GM21825 (cell line): Measurements from ENCODE around the gene ZNF862.

Source experiments
- ATAC-seq: cut with Tn5 transposase; IDR thresholded peaks from one replicate; pipeline ENCODE4 v1.9.1; 2021; ENCODE audit warnings: mild to moderate bottlenecking, moderate library complexity; ENCODE audit not compliant: unreplicated experiment

ZNF862 gene

DNA sequence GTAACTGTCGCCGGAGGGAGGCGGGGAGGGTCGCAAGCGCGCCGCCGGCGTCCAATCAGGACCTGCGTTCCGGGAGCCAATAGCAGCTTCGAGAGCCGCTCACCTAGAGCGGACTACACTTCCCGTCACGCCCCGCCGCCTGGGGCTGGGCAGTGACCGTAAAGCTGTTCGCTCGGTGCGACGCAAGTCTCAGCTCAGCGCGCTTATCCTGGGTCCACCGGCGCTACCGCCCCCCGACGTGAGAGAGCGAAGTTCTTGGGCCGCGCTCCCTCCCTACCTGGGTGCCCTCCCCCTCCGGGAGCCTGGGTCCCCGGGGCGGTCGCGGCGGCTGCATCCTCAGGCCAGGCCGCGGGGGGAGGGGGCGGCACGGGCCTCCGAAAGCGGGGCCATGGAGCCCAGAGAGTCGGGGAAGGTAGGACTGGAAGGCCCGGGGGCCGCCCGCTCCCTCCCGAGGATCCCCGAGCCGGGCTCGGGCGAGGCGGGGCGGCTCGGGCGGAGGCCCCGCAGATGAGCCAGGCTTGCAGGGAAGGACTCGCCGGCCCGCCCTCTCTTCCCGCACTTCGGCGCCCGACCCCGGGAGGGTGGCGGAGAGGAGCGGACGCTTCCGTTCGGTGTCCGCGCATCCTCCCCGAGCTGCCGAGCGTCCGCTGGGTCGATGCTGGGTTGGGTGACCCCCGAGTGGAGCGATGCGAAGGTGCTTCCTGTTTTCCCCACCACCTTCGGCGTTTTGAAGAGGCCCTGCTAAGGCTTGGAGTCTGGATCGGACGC is at the start of gene ZNF862:
Gene ZNF862, plus strand, starts transcription at position 152 of the 768 bp plus-strand sequence. Its CDS starts 237 bp downstream, at position 389.
- ATAC-seq, result peak; percentile 99

DNA sequence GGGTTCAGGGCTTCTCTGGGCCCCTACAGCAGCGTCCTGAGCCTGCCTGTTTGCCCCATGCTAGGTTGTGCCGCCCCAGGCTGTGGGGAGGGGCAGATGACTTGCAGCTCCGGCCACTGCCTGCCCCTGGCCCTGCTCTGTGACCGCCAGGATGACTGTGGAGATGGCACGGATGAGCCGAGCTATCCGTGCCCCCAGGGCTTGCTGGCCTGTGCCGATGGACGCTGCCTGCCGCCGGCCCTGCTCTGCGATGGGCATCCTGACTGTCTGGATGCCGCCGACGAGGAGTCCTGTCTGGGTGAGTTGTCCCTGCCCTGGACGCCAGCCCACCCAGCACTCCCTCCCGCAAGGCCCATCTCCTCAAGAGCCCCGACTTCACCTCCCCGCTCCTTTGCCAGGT is 49.1 kb upstream of the ZNF862 start:
- ATAC-seq, result no peak

DNA sequence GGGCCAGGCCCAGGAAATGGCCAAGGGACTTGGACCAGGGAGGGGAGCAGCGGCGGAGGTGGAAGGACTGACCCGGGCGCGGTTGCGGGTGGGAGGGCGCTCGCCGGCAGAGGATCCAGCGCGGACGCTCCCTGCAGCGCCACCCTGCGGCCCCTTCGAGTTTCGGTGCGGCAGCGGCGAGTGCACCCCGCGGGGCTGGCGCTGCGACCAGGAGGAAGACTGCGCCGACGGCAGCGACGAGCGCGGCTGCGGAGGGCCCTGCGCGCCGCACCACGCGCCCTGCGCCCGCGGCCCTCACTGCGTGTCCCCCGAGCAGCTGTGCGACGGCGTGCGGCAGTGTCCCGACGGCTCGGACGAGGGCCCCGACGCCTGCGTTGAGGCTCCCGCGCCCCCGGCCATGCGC is 48.0 kb upstream of the ZNF862 start:
- ATAC-seq, result no peak

DNA sequence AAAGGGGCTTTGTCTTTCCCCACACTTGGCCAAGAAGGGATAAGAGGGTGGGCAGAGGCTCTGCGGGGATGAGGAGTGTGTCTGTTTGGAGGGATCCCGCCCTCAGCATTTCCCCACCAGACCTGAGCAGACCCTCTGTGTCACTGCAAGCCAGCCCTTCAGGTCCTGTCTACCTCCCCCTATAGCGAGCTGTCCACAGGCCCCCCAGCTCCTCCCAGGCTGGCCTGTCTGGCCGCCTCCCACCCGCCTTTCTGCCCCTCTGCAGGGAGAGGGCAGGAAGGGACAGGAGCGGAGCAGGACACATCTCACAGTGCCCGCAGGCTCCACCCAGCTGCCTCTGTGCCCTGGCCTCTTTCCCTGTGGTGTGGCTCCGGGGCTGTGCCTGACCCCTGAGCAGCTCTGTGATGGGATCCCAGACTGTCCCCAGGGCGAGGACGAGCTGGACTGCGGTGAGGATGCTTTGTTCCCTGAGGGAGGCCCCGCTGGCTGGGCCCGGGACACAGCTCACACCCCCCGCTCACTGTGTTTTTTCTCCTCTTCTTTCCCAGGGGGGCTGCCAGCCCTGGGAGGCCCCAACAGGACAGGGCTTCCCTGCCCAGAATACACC is 47.3 kb upstream of the ZNF862 start:
- ATAC-seq, result no peak

DNA sequence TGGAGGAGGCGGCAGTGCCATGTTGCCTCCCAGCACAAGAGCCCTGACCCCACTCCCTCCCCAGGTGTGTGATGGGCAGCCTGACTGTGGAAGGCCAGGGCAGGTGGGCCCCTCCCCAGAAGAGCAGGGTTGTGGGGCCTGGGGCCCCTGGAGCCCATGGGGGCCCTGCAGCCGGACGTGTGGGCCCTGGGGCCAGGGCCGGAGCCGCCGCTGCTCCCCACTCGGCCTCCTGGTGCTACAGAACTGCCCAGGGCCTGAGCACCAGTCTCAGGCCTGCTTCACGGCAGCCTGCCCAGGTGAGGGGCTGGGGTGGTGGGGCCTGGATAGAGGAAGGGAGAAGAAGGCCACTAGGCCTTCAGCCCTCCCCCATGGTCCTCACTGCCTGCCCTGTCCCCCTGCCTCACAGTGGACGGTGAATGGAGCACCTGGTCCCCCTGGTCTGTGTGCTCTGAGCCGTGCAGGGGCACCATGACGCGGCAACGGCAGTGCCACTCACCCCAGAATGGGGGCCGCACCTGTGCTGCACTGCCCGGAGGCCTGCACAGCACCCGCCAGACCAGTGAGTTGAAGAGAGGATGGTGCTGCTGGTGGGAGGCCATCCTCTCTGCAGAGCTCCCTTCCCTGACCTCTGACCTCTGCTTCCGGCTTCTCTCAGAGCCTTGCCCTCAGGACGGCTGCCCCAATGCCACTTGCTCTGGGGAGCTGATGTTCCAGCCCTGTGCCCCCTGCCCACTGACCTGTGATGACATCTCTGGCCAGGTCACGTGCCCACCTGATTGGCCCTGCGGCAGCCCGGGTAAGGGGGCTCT is 46.6 kb upstream of the ZNF862 start:
- no peak for ATAC-seq

DNA sequence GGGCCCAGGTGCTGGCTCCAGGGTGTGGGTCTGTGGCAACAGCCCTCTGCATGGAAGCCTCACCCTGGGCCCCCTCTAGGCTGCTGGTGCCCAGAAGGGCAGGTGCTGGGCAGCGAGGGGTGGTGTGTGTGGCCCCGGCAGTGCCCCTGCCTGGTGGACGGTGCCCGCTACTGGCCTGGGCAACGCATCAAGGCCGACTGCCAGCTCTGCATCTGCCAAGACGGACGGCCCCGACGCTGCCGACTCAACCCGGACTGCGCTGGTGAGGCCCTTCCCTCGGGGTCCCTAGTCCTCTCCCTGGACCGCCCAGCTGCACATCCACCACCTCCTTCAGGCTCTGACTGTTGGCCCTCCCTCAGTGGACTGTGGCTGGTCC is 46.0 kb upstream of the ZNF862 start:
- ATAC-seq, result no peak

DNA sequence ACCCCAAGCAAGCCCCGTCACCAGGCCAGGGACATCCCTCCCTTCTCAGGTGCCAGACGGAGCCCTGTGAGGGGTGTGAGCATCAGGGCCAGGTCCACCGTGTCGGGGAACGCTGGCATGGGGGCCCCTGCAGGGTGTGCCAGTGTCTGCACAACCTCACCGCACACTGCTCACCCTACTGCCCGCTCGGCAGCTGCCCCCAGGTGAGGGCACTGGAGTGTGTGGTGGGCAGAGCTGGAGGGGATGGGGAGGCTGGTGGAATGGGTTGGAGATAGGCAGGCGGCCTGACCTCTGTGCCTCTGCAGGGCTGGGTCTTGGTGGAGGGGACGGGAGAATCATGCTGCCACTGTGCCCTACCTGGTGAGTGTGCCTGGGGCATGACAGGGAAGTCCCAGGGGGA is 44.9 kb upstream of the ZNF862 start:
- ATAC-seq, result no peak

DNA sequence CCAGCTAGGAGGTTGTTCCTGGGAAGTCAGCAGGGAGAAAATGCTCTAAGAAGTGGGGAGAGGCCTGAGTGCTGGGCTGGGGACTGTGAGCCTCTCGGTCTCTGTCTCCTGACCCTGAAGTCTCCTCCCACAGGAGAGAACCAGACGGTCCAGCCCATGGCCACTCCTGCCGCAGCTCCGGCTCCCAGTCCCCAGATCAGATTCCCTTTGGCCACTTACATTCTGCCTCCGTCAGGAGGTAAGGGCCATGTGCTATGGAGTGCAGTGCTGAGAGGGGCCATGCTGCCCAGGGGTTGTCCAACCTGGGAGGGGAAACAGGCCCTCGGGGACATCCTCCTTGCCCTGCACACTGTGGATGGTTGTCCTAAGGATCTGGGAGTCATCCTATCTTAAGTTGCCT is 43.5 kb upstream of the ZNF862 start:
- ATAC-seq, result no peak

DNA sequence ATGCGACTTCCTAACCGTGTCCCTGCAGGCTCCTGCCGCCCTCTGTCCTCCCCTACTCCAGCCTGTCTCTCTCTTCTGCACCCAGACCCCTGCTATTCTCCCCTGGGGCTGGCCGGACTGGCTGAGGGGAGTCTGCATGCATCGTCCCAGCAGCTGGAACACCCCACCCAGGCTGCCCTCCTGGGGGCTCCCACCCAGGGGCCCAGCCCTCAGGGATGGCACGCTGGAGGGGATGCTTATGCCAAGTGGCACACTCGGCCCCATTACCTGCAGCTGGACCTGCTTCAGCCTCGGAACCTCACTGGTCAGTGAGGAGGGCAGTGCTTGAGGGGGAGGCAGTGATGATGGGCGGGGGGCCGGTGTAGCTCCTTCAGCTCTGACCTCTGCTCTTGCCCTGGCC is 43.0 kb upstream of the ZNF862 start:
- no peak for ATAC-seq

DNA sequence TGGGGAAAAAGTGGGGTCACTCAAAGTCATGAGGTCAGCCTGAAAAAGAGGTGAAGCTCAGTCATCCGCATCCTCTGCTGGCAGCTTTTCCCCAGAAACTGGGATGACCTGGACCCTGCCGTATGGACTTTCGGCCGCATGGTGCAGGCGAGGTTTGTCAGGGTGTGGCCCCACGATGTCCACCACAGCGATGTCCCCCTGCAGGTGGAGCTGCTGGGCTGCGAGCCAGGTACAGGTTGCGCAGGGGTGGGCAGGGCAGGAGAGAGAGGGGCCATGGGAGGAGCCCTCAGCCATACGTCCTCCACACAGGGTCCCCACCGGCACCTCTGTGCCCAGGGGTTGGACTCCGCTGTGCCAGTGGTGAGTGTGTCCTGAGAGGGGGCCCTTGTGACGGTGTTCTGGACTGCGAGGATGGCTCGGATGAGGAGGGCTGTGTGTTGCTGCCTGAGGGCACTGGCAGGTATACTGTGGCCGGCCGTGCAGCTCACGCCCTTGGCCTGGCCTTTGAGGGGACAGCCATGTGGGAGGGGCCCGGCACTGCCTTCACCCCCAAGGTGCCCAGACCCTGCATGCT is 41.8 kb upstream of the ZNF862 start:
- no peak for ATAC-seq

DNA sequence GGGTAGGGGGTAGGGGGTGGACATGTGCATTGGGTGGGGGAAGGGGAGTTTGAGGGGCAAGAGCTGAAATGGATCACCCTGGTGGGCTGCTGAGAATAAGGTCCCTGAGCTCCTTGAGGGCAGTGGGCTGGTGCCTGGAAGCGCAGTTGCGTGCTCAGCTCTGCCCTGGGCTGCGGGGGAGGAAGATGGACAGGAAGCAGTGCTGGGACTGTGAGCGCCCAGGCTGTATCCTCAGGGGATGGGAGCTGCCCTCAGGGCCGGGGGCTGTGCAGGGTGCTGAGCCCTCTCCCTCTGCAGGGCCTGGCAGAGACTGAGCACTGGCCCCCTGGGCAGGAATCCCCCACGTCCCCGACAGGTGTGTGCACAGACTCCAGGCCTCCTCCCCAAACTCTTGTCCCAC is 40.4 kb upstream of the ZNF862 start:
- ATAC-seq, result no peak

DNA sequence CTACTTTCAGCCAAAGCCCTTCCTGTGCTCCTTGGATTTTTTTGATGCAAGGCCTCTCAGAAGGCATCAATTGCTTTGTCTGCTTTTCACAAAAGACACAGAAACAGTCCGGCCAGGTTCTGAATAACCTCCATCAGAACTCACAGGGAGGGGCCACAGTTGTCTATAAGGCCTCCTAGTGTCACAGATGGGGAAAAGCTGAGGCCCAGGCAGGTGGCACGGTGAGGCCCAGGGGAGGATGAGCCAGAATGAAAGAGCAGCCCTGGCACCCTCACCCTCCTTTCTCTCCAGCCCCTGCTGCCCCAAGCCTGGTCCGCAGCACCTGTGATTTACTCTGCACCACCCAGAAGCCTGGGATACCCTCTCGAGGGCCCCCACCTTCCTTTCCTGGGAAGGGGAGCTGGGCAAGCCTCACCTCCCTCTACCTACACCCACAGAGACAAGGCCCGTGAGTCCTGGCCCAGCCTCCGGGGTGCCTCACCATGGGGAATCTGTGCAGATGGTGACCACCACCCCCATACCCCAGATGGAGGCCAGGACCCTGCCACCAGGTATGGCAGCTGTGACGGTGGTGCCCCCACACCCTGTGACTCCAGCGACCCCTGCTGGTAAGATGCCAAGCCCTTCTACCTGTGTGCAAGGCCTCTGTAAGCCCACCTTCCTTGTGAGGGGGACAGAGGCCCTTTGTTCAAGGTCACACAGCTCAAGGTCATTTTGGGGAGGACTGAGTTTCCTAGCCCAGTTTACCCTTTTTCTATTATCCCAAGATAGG is 38.6 kb upstream of the ZNF862 start:
- no peak for ATAC-seq

DNA sequence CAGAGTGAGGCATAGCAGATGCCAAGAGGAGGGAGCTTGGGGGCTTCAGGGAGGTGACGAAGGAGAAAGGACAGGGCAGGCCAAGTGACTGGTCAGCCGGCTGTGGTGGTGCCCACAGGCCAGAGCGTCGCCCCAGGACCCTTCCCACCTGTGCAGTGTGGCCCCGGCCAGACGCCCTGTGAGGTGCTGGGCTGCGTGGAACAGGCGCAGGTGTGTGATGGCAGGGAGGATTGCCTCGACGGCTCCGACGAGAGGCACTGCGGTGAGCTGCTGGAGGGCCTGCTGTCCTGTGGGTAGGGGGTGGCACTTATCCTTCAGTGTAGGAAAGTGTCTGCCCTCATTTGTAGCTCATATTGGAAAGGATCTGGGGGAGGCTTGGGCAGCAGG is 38.0 kb upstream of the ZNF862 start:
- no peak for ATAC-seq

DNA sequence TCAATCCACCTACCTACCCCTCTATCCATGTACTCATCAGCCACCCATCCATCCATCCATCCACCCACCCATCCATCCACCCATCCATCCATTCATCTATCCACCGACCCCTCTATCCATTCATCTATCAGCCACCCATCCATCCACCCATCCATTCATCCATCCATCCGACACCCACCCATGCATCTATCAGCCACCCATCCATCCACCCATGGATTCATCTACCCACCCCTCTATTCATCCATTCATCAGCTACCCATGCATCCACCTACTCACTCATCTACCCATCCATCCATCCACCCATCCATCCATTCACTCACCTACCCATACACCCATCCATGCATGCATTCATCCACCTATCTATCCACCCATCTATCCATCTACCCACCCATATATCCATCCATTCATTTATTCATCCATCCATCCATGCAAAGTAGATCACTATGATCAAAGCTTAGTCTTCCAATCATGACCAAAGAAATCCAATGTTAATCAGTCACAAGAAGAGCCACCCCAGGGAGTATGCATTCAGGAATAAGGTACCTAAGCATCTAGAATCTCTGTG is 37.1 kb upstream of the ZNF862 start:
- ATAC-seq, result no peak

DNA sequence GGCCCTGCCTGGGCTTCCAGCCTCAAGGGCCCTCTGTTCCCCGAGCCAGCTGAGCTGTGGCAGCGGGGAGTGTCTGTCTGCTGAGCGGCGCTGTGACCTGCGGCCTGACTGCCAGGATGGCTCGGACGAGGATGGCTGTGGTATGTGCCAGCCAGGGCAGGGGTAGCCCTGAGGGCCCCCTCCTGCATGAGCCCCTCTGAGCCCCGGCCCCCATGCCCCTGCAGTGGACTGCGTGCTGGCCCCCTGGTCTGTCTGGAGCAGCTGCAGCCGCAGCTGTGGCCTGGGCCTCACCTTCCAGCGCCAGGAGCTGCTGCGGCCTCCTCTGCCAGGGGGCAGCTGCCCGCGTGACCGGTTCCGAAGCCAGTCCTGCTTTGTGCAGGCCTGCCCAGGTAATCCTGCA is 36.4 kb upstream of the ZNF862 start:
- ATAC-seq, result no peak

DNA sequence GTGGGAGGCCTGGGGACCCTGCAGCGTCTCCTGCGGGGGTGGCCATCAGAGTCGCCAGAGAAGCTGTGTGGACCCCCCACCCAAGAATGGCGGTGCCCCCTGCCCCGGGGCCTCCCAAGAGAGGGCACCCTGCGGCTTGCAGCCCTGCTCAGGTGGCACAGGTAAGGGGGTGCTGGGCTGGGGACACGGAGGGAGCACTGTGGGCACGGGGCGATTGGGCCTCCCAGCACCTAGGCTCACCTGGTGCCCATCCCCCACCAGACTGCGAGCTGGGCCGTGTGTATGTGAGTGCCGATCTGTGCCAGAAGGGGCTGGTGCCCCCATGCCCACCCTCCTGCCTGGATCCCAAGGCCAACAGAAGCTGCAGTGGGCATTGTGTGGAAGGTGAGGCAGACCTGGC is 35.2 kb upstream of the ZNF862 start:
- no peak for ATAC-seq

DNA sequence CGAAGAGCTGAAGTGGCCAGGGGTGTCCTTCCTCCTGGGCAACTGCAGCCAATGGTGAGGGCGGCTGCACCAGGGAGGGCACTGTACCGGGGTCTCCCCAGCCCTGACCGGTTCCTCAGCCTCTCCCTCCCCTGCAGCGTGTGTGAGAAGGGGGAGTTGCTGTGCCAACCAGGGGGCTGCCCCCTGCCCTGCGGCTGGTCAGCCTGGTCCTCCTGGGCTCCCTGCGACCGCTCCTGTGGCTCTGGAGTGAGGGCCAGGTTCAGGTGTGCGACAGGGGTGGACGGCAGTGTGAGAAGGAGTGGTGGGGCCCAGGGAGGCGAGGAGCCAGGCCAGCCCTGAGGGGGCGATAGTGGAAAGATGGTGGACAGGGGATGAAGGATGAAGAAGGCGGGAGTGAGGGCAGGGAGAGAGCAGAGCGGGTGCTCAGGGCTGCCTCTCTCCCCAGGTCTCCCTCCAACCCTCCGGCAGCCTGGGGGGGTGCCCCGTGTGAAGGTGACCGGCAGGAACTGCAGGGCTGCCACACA is 34.6 kb upstream of the ZNF862 start:
- ATAC-seq, result no peak

DNA sequence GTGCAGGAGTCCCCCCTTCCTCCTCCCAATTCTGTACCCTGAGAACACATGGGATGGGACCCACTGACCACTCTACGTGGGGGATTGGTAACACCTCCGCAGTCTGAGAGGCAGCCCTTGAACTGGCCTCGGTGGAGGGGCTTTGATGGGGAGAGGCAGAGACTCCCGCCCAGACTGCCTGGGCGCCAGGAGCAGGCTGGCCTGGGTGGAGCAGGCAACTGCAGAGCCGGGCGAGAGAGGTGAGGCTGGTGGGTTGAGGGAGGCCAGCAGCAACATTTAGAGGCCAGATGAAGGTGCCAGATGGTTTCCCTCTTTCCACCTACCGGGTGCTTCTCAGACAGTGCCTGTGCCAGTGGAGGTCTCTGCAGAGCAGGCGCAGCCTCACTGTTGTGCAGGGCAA is 34.1 kb upstream of the ZNF862 start:
- ATAC-seq, result no peak

DNA sequence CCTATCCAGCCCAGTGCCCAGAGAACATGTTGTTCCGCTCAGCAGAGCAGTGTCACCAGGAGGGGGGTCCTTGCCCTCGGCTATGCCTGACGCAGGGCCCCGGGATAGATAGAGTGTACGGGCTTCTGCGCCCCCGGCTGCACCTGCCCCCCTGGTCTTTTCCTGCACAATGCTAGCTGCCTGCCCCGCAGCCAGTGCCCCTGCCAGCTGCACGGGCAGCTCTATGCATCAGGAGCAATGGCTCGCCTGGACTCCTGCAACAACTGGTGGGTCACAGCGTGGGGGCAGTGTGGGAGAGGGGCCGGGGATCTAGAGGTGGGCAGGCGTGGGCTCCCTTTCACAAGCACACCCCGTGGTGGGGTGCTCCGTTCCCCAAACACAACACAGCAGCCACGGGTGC is 31.4 kb upstream of the ZNF862 start:
- ATAC-seq, result no peak

DNA sequence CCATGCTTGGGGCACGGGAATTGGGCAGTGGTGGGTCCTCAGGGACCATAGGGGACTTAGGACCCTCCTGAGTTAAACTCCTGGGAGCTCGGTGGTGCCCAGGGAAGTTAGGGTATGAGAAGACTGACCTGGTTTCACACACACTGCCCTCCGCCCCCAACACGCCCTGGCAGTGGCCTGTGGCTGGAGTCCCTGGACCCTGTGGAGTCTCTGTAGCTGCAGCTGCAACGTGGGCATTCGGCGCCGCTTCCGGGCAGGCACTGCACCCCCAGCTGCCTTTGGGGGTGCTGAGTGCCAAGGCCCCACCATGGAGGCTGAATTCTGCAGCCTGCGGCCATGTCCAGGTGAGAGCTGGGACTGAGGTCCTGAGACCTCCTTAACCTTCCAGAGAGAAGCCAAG is 29.9 kb upstream of the ZNF862 start:
- no peak for ATAC-seq
